NCI-H526 (cell line): ENCODE measurements around the gene GAS2.

ENCODE experiments used
- DNase-seq, 2 experiments: peaks; one replicate each; lab custom pipeline; 2025; lab: John Stamatoyannopoulos, UW

The GAS2 gene

GRCh38 chr11:22674470-22675439 is 8.3 kb downstream of the GAS2 start:
- DNase-seq = peak; percentile 82

- DNase-seq = no peak
These were observed 10.9 kb downstream of the GAS2 start for GRCh38 chr11:22677153-22677903.

GRCh38 chr11:22680628-22681027 is 14.2 kb downstream of the GAS2 start:
- no peak for DNase-seq

- no peak for DNase-seq
These were observed 14.9 kb downstream of the GAS2 start for GRCh38 chr11:22681281-22681812.

- DNase-seq = no peak
These were observed 17.7 kb downstream of the GAS2 start for GRCh38 chr11:22684082-22684481.

GRCh38 chr11:22685111-22685510 is 18.7 kb downstream of the GAS2 start:
- DNase-seq = no peak

- DNase-seq = no peak
These were observed 22.5 kb downstream of the GAS2 start for GRCh38 chr11:22688914-22689313.

GRCh38 chr11:22690257-22690656 is 23.8 kb downstream of the GAS2 start:
- no peak for DNase-seq

GRCh38 chr11:22690871-22691270 is 24.5 kb downstream of the GAS2 start:
- no peak for DNase-seq

GRCh38 chr11:22699388-22699787 is 33.0 kb downstream of the GAS2 start:
- DNase-seq = no peak

- no peak for DNase-seq
These were observed 35.6 kb downstream of the GAS2 start for GRCh38 chr11:22702031-22702430.

GRCh38 chr11:22703040-22703439 is 36.6 kb downstream of the GAS2 start:
- peak; percentile 79 to 84 for DNase-seq

- peak; percentile 93 to 98 for DNase-seq
These were observed 37.2 kb downstream of the GAS2 start for GRCh38 chr11:22703591-22703990.

GRCh38 chr11:22707119-22707899 is 40.9 kb downstream of the GAS2 start:
- DNase-seq = peak in 1 of 2 experiments; percentile 48

- DNase-seq = peak in 1 of 2 experiments; percentile 19
These were observed 44.8 kb downstream of the GAS2 start for GRCh38 chr11:22711071-22711770.

- no peak for DNase-seq
These were observed 45.5 kb downstream of the GAS2 start for GRCh38 chr11:22711880-22712279.

- DNase-seq = no peak
These were observed 46.9 kb downstream of the GAS2 start for GRCh38 chr11:22713336-22713735.

- DNase-seq = no peak
These were observed 49.6 kb downstream of the GAS2 start for GRCh38 chr11:22715971-22716370.

GRCh38 chr11:22720457-22720856 is 54.0 kb downstream of the GAS2 start:
- DNase-seq = no peak

- DNase-seq = no peak
These were observed 56.9 kb downstream of the GAS2 start for GRCh38 chr11:22723274-22723673.

GRCh38 chr11:22725079-22725478 is 58.7 kb downstream of the GAS2 start:
- no peak for DNase-seq
